ENCODE data around the gene STAC2. TPM values are rescaled to one million over a fixed set of nuclear protein-coding genes. Genes with fewer than 3 reads are reported as not detected.

STAC2 gene
- total and polyA plus RNA-seq, 12 donors = 0.22 to 1.1 (median 0.48) TPM; not detected in 5

- WGBS, 4 donors = 62 to 69% (median 64%) methylated on average over 3 to 11 of the region's 11 CpGs
- Histone ChIP-seq H3K36me3 (replicated peaks in 1 of 2) (no peaks in the 10 kb centered on the region), H3K4me1 (replicated peaks in 1 of 2) (peaks cover 8 to 22% of the 10 kb centered on the region in 2 donors), H3K9me3 (replicated peaks in 1 of 3) (no peaks in the 10 kb centered on the region), H3K27ac (peak overlapping the region in 2 of 5 donors; percentile 8 to 16), H3K27me3 (no peaks in the 10 kb centered on the region), H3K4me3 (no peak overlapping the region)
- no peak for TF ChIP-seq POLR2A (IDR thresholded peaks at IDR 0.05)
- TF ChIP-seq CTCF (IDR thresholded peaks at IDR 0.05) = no peak
- intact Hi-C loops (cut with DNase I) = no loop called here
- DNase-seq = peak in 4 of 7 donors; percentile 38 to 69 (median 56)
Measured at GRCh38 chr17:39212195-39212810, 13.4 kb downstream of the STAC2 start.

- H3K9me3 ChIP-seq (replicated peaks in 1 of 3) = no peaks in the 10 kb centered on the region
- H3K4me3 ChIP-seq = peak overlapping the region in 1 of 4 donors; percentile 43
- H3K27me3 ChIP-seq = no peaks in the 10 kb centered on the region
- H3K4me1 ChIP-seq (replicated peaks in 1 of 2) = peaks cover 8 to 22% of the 10 kb centered on the region in 2 donors
- peaks cover 0 to 2% of the 10 kb centered on the region in 2 donors for H3K36me3 ChIP-seq (replicated peaks in 1 of 2)
- no peak for DNase-seq
- WGBS, 4 donors = 15 to 41% (median 32%) methylated on average over 5 to 22 of the region's 22 CpGs
- peak overlapping the region in 2 of 5 donors; percentile 49 to 72 for H3K27ac ChIP-seq
- intact Hi-C loops (cut with DNase I) = no loop called here
- TF ChIP-seq CTCF (IDR thresholded peaks at IDR 0.05) = no peak
- TF ChIP-seq POLR2A (IDR thresholded peaks at IDR 0.05) = no peak
Measured at GRCh38 chr17:39210093-39210434, 15.7 kb downstream of the STAC2 start.

DNA sequence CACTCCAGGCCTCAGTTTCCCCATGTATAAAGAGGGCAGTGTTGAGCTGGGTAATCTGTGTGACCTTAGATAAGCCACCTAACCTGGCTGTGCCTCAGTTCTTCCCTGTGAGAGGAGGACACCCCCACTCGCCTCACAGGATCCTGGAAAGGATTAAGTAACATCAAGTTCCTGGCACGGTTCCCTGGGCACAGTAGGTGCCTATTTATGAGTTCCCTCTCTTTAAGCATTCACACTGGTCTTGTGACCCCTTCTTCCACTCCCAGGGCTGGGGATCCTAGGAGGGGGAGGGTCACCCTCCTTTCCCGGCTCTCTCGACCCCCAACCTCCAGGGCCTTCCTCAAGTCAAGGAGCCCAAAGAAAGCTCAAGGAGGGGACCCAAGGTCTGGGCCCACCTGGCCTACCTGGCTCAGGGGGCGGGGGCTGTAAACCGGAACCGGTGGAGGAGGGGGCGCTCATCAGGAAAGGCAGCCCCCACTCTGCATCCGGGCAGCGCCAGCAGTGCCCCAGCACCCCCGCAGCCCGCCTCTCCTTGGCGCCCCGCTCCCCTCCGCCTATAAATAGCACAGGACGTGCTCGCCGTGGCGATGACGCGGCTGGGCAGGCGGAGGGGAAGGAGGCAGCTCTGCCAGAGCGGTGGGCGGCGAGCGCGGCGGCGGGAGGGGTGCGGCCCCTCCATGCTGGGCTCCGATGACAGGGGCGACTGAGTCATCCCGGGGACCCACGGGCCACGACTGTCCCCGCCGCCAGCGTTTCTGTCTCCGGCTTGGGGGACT is 16.2 kb downstream of the STAC2 start:
- Histone ChIP-seq H3K27me3 (no peaks in the 10 kb centered on the region), H3K4me3 (peak overlapping the region in 1 of 4 donors; percentile 43), H3K27ac (peak overlapping the region in 2 of 5 donors; percentile 49 to 72), H3K4me1 (replicated peaks in 1 of 2) (peaks cover 8 to 22% of the 10 kb centered on the region in 2 donors), H3K9me3 (replicated peaks in 1 of 3) (no peaks in the 10 kb centered on the region), H3K36me3 (replicated peaks in 1 of 2) (peaks cover 0 to 7% of the 10 kb centered on the region in 2 donors)
- peak; percentile 73 to 88 (median 79) for DNase-seq
- 3 to 14% (median 5%) methylated on average over 2 to 39 of the region's 39 CpGs for WGBS, 4 donors
- intact Hi-C loops (cut with DNase I) = loop anchor here (5.0 kb wide), 1 partner anchor 33 kb away; no protein-coding TSS in a partner anchor
- TF ChIP-seq CTCF (IDR thresholded peaks at IDR 0.05) = no peak
- no peak for TF ChIP-seq POLR2A (IDR thresholded peaks at IDR 0.05)

GRCh38 chr17:39208893-39209292 is 16.9 kb downstream of the STAC2 start:
- WGBS, 4 donors = 41 to 74% (median 62%) methylated on average over 6 to 8 of the region's 8 CpGs
- Histone ChIP-seq H3K4me3 (no peak overlapping the region), H3K27me3 (no peaks in the 10 kb centered on the region), H3K27ac (peak overlapping the region in 1 of 5 donors; percentile 72), H3K9me3 (replicated peaks in 1 of 3) (no peaks in the 10 kb centered on the region), H3K4me1 (replicated peaks in 1 of 2) (peaks cover 8 to 22% of the 10 kb centered on the region in 2 donors), H3K36me3 (replicated peaks in 1 of 2) (peaks cover 0 to 13% of the 10 kb centered on the region in 2 donors)
- TF ChIP-seq CTCF (IDR thresholded peaks at IDR 0.05) = no peak
- no peak for TF ChIP-seq POLR2A (IDR thresholded peaks at IDR 0.05)
- intact Hi-C loops (cut with DNase I) = loop anchor here (5.0 kb wide), 1 partner anchor 33 kb away; no protein-coding TSS in a partner anchor
- peak in 2 of 7 donors; percentile 27 to 42 for DNase-seq

Measured in adrenal gland (tissue), 12 donors.